ENCODE results near the gene STK10. TPM values are rescaled to one million over a fixed set of nuclear protein-coding genes. Genes with fewer than 3 reads are reported as not detected.

The STK10 gene
- polyA plus RNA-seq, 1 of the 3 experiments (the other 2 are of a cell fraction) = 11.0 TPM

DNA sequence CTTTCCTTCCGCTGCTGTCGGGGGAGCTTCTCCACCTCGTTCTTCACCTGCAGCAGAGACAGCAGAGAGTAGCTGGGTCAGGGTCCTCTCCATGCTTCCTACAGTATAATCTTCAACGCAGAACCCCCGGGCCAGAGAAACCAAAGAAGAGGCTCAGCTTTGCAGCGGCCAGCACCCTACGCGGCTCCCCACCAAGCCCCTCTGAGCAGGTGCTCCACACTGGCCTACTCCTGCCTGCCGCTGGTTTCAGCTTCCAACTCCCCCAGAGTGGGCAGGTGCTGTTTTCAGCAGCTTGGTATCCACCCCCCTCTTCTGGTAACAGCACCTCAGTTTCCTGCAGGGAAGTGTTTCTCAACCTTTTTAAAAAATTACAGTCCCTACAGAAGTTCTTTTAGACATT, 123.3 kb downstream of the STK10 start:
- Histone ChIP-seq H2AFZ (ENCODE audit: low read depth) (no peak overlapping the region), H4K20me1 (ENCODE audit: insufficient read depth) (no peaks in the 10 kb centered on the region), H3K4me2 (no peak overlapping the region), H3K4me3 (ENCODE audit: low read depth in 2 of 2, low read length in 1 of 2) (no peak overlapping the region), H3F3A (replicated peaks; ENCODE audit: insufficient read depth) (no peaks in the 10 kb centered on the region), H3K36me3 (replicated peaks in 1 of 2; ENCODE audit: control insufficient read depth in 1 of 2, insufficient read depth in 2 of 2, low read length in 1 of 2) (peaks cover 17 to 29% of the 10 kb centered on the region in 2 experiments), H3K27me3 (ENCODE audit: insufficient read depth) (no peaks in the 10 kb centered on the region), H3K9me3 (no peaks in the 10 kb centered on the region), H3K27ac (ENCODE audit: low read depth in 2 of 2, low read length in 1 of 2) (no peak overlapping the region), H3K9ac (no peak overlapping the region), H3K4me1 (ENCODE audit: control insufficient read depth in 1 of 2, insufficient read depth in 2 of 2, low read depth in 1 of 2, low read length in 1 of 2) (peaks cover 0 to 5% of the 10 kb centered on the region in 2 experiments; a peak in 1 of 4 replicates), H3K79me2 (ENCODE audit: insufficient read depth) (no peaks in the 10 kb centered on the region; the same call in 1 of the 2 replicates), H3K9me2 (no peaks in the 10 kb centered on the region)
- ChIA-PET POLR2A (no interaction called here), CTCF (interaction anchor here (0.5 to 1.6 kb wide), 4 partner anchors 9 to 229 kb away, joined by 3 to 4 read pairs (median 4); no protein-coding TSS in a partner anchor)
- no peak for DNase-seq
- WGBS (ENCODE audit: low lambda C conversion rate) = 97% methylated on average over 5 of the region's 9 CpGs
- TF ChIP-seq FOXJ3 (CRISPR knock-in tag; IDR thresholded peaks at IDR 0.05) = no peak
- TF ChIP-seq POLR2AphosphoS5 (IDR thresholded peaks at IDR 0.05; ENCODE audit: low read depth, low read length) = no peak
- TF ChIP-seq FOXM1 (IDR thresholded peaks at IDR 0.05; ENCODE audit: low read depth) = no peak
- no peak for TF ChIP-seq YY1 (IDR thresholded peaks at IDR 0.05; ENCODE audit: low read depth)
- no peak for TF ChIP-seq EP300 (IDR thresholded peaks at IDR 0.05; ENCODE audit: borderline replicate concordance in 1 of 2, low read depth in 1 of 2, low read length in 1 of 2)
- TF ChIP-seq, protein P1, sequence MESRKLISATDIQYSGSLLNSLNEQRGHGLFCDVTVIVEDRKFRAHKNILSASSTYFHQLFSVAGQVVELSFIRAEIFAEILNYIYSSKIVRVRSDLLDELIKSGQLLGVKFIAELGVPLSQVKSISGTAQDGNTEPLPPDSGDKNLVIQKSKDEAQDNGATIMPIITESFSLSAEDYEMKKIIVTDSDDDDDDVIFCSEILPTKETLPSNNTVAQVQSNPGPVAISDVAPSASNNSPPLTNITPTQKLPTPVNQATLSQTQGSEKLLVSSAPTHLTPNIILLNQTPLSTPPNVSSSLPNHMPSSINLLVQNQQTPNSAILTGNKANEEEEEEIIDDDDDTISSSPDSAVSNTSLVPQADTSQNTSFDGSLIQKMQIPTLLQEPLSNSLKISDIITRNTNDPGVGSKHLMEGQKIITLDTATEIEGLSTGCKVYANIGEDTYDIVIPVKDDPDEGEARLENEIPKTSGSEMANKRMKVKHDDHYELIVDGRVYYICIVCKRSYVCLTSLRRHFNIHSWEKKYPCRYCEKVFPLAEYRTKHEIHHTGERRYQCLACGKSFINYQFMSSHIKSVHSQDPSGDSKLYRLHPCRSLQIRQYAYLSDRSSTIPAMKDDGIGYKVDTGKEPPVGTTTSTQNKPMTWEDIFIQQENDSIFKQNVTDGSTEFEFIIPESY (IDR thresholded peaks at IDR 0.05; ENCODE audit: borderline replicate concordance, low read depth) = no peak
- TF ChIP-seq, protein P2, sequence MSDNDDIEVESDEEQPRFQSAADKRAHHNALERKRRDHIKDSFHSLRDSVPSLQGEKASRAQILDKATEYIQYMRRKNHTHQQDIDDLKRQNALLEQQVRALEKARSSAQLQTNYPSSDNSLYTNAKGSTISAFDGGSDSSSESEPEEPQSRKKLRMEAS (IDR thresholded peaks at IDR 0.05; ENCODE audit: low read depth) = no peak
- no peak for TF ChIP-seq SIN3A (IDR thresholded peaks at IDR 0.05; ENCODE audit: borderline replicate concordance, low read depth, low read length)
- TF ChIP-seq, protein P3, sequence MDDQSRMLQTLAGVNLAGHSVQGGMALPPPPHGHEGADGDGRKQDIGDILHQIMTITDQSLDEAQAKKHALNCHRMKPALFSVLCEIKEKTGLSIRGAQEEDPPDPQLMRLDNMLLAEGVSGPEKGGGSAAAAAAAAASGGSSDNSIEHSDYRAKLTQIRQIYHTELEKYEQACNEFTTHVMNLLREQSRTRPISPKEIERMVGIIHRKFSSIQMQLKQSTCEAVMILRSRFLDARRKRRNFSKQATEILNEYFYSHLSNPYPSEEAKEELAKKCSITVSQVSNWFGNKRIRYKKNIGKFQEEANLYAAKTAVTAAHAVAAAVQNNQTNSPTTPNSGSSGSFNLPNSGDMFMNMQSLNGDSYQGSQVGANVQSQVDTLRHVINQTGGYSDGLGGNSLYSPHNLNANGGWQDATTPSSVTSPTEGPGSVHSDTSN (IDR thresholded peaks at IDR 0.05) = no peak
- TF ChIP-seq, protein P4, sequence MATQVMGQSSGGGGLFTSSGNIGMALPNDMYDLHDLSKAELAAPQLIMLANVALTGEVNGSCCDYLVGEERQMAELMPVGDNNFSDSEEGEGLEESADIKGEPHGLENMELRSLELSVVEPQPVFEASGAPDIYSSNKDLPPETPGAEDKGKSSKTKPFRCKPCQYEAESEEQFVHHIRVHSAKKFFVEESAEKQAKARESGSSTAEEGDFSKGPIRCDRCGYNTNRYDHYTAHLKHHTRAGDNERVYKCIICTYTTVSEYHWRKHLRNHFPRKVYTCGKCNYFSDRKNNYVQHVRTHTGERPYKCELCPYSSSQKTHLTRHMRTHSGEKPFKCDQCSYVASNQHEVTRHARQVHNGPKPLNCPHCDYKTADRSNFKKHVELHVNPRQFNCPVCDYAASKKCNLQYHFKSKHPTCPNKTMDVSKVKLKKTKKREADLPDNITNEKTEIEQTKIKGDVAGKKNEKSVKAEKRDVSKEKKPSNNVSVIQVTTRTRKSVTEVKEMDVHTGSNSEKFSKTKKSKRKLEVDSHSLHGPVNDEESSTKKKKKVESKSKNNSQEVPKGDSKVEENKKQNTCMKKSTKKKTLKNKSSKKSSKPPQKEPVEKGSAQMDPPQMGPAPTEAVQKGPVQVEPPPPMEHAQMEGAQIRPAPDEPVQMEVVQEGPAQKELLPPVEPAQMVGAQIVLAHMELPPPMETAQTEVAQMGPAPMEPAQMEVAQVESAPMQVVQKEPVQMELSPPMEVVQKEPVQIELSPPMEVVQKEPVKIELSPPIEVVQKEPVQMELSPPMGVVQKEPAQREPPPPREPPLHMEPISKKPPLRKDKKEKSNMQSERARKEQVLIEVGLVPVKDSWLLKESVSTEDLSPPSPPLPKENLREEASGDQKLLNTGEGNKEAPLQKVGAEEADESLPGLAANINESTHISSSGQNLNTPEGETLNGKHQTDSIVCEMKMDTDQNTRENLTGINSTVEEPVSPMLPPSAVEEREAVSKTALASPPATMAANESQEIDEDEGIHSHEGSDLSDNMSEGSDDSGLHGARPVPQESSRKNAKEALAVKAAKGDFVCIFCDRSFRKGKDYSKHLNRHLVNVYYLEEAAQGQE (IDR thresholded peaks at IDR 0.05; ENCODE audit: low read depth, low read length) = no peak
- no peak for TF ChIP-seq MEF2A (IDR thresholded peaks at IDR 0.05; ENCODE audit: borderline replicate concordance, low read depth)
- no peak for TF ChIP-seq ELF1 (IDR thresholded peaks at IDR 0.05)
- TF ChIP-seq NRF1 (IDR thresholded peaks at IDR 0.05; ENCODE audit: low read depth, low read length) = no peak
- TF ChIP-seq SMC3 (IDR thresholded peaks at IDR 0.05; ENCODE audit: low read depth, low read length) = no peak
- no peak for TF ChIP-seq GABPA (IDR thresholded peaks at IDR 0.05; ENCODE audit: low read depth)
- TF ChIP-seq, protein P5, sequence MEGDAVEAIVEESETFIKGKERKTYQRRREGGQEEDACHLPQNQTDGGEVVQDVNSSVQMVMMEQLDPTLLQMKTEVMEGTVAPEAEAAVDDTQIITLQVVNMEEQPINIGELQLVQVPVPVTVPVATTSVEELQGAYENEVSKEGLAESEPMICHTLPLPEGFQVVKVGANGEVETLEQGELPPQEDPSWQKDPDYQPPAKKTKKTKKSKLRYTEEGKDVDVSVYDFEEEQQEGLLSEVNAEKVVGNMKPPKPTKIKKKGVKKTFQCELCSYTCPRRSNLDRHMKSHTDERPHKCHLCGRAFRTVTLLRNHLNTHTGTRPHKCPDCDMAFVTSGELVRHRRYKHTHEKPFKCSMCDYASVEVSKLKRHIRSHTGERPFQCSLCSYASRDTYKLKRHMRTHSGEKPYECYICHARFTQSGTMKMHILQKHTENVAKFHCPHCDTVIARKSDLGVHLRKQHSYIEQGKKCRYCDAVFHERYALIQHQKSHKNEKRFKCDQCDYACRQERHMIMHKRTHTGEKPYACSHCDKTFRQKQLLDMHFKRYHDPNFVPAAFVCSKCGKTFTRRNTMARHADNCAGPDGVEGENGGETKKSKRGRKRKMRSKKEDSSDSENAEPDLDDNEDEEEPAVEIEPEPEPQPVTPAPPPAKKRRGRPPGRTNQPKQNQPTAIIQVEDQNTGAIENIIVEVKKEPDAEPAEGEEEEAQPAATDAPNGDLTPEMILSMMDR (IDR thresholded peaks at IDR 0.05) = no peak
- TF ChIP-seq TEAD4 (IDR thresholded peaks at IDR 0.05; ENCODE audit: borderline replicate concordance, insufficient read depth) = no peak
- TF ChIP-seq CHD2 (IDR thresholded peaks at IDR 0.05; ENCODE audit: low read length, partially characterized antibody) = no peak
- no peak for TF ChIP-seq GATA2 (CRISPR knock-in tag; IDR thresholded peaks at IDR 0.05)
- no peak for TF ChIP-seq NFIC (IDR thresholded peaks at IDR 0.05; ENCODE audit: borderline replicate concordance)
